Muscle of leg (tissue), 11 donors: ENCODE results near the gene RERE. TPM values are rescaled to one million over a fixed set of nuclear protein-coding genes. Genes with fewer than 3 reads are reported as not detected.

Experiments used
- DNase-seq: peaks from one replicate; pipeline ENCODE4 v3.0.0; 2013
- H3K27ac ChIP-seq: one replicate; pipeline ENCODE4 v1.5.1; 2013; ENCODE audit warnings: mild to moderate bottlenecking, low read length, control low read depth
- H3K27me3 ChIP-seq: one replicate; pipeline ENCODE4 v1.6.1; 2013; ENCODE audit warnings: low read length; ENCODE audit not compliant: control insufficient read depth, insufficient read depth
- H3K36me3 ChIP-seq: one replicate; pipeline ENCODE4 v1.6.1; 2013; ENCODE audit warnings: low read length; ENCODE audit not compliant: control insufficient read depth, insufficient read depth
- H3K4me1 ChIP-seq: one replicate; pipeline ENCODE4 v1.6.1; 2013; ENCODE audit warnings: low read length; ENCODE audit not compliant: control insufficient read depth, insufficient read depth
- H3K4me3 ChIP-seq: one replicate; pipeline ENCODE4 v1.5.1; 2013; ENCODE audit warnings: low read length, control low read depth
- H3K9me3 ChIP-seq: replicated peaks from 2 replicates; pipeline ENCODE4 v1.6.1; 2013; ENCODE audit warnings: low read depth, low read length; ENCODE audit not compliant: control insufficient read depth
- WGBS: methylation state at CpG from one replicate; pipeline ENCODE4 v1.1.5; 2013; ENCODE audit warnings: missing lambda C conversion rate; ENCODE audit not compliant: insufficient coverage; 5-methylcytosine and 5-hydroxymethylcytosine counted together
- polyA plus RNA-seq, 8 donors: library from polyadenylated mRNA; unstranded; fragments of 120-200 nt; gene quantifications; one replicate each; pipeline versions ENCODE4 v1.2.1 to v1.2.3, GENCODE V29; 2013; ENCODE audit warnings: inconsistent platforms in 1 of 8, low replicate concordance in 1 of 8; ENCODE audit not compliant: insufficient read length in 8 of 8, insufficient read depth in 1 of 8
- total RNA-seq: library from RNA; stranded (reverse); fragments of 120-200 nt; gene quantifications from one replicate; pipeline ENCODE4 v1.2.4, GENCODE V29; 2013

RERE gene
- total and polyA plus RNA-seq, 9 donors = 63.7 to 102 (median 82.8) TPM

- Histone ChIP-seq H3K36me3 (no peaks in the 10 kb centered on the region), H3K27me3 (no peaks in the 10 kb centered on the region), H3K27ac (no peak overlapping the region), H3K4me1 (peaks cover 3% of the 10 kb centered on the region), H3K4me3 (no peak overlapping the region), H3K9me3 (no peaks in the 10 kb centered on the region)
- no CpG with 5 or more reads among the region's 2 CpGs for WGBS
- DNase-seq = peak; percentile 16
Observed at GRCh38 chr1:8754993-8755392, 62.4 kb downstream of the RERE start.

GRCh38 chr1:8754247-8754650, 63.2 kb downstream of the RERE start:
- WGBS = no CpG with 5 or more reads among the region's 1 CpG
- no peak overlapping the region for H3K4me3 ChIP-seq
- H3K4me1 ChIP-seq = peaks cover 3% of the 10 kb centered on the region
- no peak overlapping the region for H3K27ac ChIP-seq
- DNase-seq = no peak
- H3K27me3 ChIP-seq = no peaks in the 10 kb centered on the region
- no peaks in the 10 kb centered on the region for H3K9me3 ChIP-seq
- no peaks in the 10 kb centered on the region for H3K36me3 ChIP-seq

- Histone ChIP-seq H3K27me3 (no peaks in the 10 kb centered on the region), H3K4me1 (peaks cover 3% of the 10 kb centered on the region), H3K9me3 (no peaks in the 10 kb centered on the region), H3K27ac (no peak overlapping the region), H3K4me3 (no peak overlapping the region), H3K36me3 (no peaks in the 10 kb centered on the region)
- DNase-seq = no peak
Observed at GRCh38 chr1:8753736-8754135, 63.7 kb downstream of the RERE start.

- 40% methylated on average over 1 of the region's 6 CpGs for WGBS
- Histone ChIP-seq H3K27ac (no peak overlapping the region), H3K36me3 (no peaks in the 10 kb centered on the region), H3K4me3 (no peak overlapping the region), H3K9me3 (no peaks in the 10 kb centered on the region), H3K27me3 (no peaks in the 10 kb centered on the region), H3K4me1 (peaks cover 3% of the 10 kb centered on the region)
- no peak for DNase-seq
Observed at GRCh38 chr1:8752921-8753713, 64.3 kb downstream of the RERE start.

GRCh38 chr1:8752411-8752810, 65.0 kb downstream of the RERE start:
- Histone ChIP-seq H3K9me3 (no peaks in the 10 kb centered on the region), H3K36me3 (no peaks in the 10 kb centered on the region), H3K27ac (no peak overlapping the region), H3K27me3 (no peaks in the 10 kb centered on the region), H3K4me1 (peaks cover 3% of the 10 kb centered on the region), H3K4me3 (no peak overlapping the region)
- DNase-seq = no peak
- WGBS = no CpG with 5 or more reads among the region's 2 CpGs

GRCh38 chr1:8751984-8752383, 65.5 kb downstream of the RERE start:
- Histone ChIP-seq H3K27ac (no peak overlapping the region), H3K9me3 (no peaks in the 10 kb centered on the region), H3K4me1 (peaks cover 3% of the 10 kb centered on the region), H3K4me3 (no peak overlapping the region), H3K36me3 (no peaks in the 10 kb centered on the region), H3K27me3 (no peaks in the 10 kb centered on the region)
- no CpG with 5 or more reads among the region's 4 CpGs for WGBS
- no peak for DNase-seq

- WGBS = 94% methylated on average over 5 of the region's 15 CpGs
- H3K4me3 ChIP-seq = no peak overlapping the region
- H3K36me3 ChIP-seq = no peaks in the 10 kb centered on the region
- DNase-seq = no peak
- peaks cover 7% of the 10 kb centered on the region for H3K4me1 ChIP-seq
- no peaks in the 10 kb centered on the region for H3K9me3 ChIP-seq
- no peaks in the 10 kb centered on the region for H3K27me3 ChIP-seq
- H3K27ac ChIP-seq = no peak overlapping the region
Observed at GRCh38 chr1:8747879-8748825, 69.3 kb downstream of the RERE start.

GRCh38 chr1:8746554-8746953, 70.9 kb downstream of the RERE start:
- 93% methylated on average over 1 of the region's 3 CpGs for WGBS
- H3K4me3 ChIP-seq = no peak overlapping the region
- no peak overlapping the region for H3K27ac ChIP-seq
- H3K36me3 ChIP-seq = no peaks in the 10 kb centered on the region
- DNase-seq = no peak
- no peaks in the 10 kb centered on the region for H3K9me3 ChIP-seq
- H3K27me3 ChIP-seq = no peaks in the 10 kb centered on the region
- H3K4me1 ChIP-seq = peaks cover 7% of the 10 kb centered on the region

- Histone ChIP-seq H3K36me3 (no peaks in the 10 kb centered on the region), H3K27me3 (no peaks in the 10 kb centered on the region), H3K4me1 (peaks cover 7% of the 10 kb centered on the region), H3K4me3 (no peak overlapping the region), H3K27ac (no peak overlapping the region), H3K9me3 (no peaks in the 10 kb centered on the region)
- WGBS = 91% methylated on average over 3 of the region's 6 CpGs
- DNase-seq = no peak
Observed at GRCh38 chr1:8745749-8746390, 71.6 kb downstream of the RERE start.

GRCh38 chr1:8745346-8745745, 72.1 kb downstream of the RERE start:
- no peak overlapping the region for H3K27ac ChIP-seq
- no peaks in the 10 kb centered on the region for H3K36me3 ChIP-seq
- peaks cover 7% of the 10 kb centered on the region for H3K4me1 ChIP-seq
- no peaks in the 10 kb centered on the region for H3K9me3 ChIP-seq
- no peak overlapping the region for H3K4me3 ChIP-seq
- no peaks in the 10 kb centered on the region for H3K27me3 ChIP-seq
- WGBS = 41% methylated on average over 6 of the region's 6 CpGs
- DNase-seq = no peak
